ENCODE data around the gene LY86.

- TF ChIP-seq CTCF (IDR thresholded peaks at IDR 0.05) (no peak), POLR2A (IDR thresholded peaks at IDR 0.05) (no peak)
Observed at GRCh38 chr6:6593867-6594468, 5.4 kb downstream of the LY86 start.

Data from testis (tissue), 2 donors.